Endothelial cell of umbilical vein (primary cell): ENCODE measurements around the gene SLCO2A1. TPM values are rescaled to one million over a fixed set of nuclear protein-coding genes. Genes with fewer than 3 reads are reported as not detected.

ENCODE experiments used
- BruUV-seq: library from RNA; stranded (reverse); fragments of 400-500 nt; replicated peaks from 2 replicates; lab custom pipeline; 2021; lab: Mats Ljungman, UMichigan
- CTCF ChIA-PET: fragments of 300-600, 350-600 bp; sonication (Branson Sonifier 250); formaldehyde crosslinking; loops from one replicate; lab custom pipeline; 2021; ENCODE audit warnings: antibody characterized with exemption, inconsistent platforms; lab: Charles Lee
- POLR2A ChIA-PET: fragments of 300-600, 350-600 bp; sonication (Branson Sonifier 250); formaldehyde crosslinking; loops from one replicate; lab custom pipeline; 2021; ENCODE audit warnings: antibody characterized with exemption, inconsistent platforms; lab: Charles Lee
- DNase-seq: peaks from one replicate; pipeline ENCODE4 v3.0.0-alpha.2; 2011; ENCODE audit warnings: low read depth, low spot score
- FAIRE-seq: peaks from 2 replicates; lab custom pipeline; 2011; peaks lifted over from hg19 to GRCh38; lab: Jason Lieb, UNC
- H2AFZ ChIP-seq: 2 replicates; pipeline ENCODE4 v1.6.0; 2012; ENCODE audit warnings: low read depth, low read length, control low read depth, inconsistent platforms
- H3K27ac ChIP-seq: 2 replicates; pipeline ENCODE4 v1.5.1; 2011; ENCODE audit warnings: low read depth, mild to moderate bottlenecking, control low read depth, low read length, moderate library complexity; ENCODE audit not compliant: insufficient read depth
- H3K27me3 ChIP-seq, 2 experiments: 2 replicates each; pipeline versions ENCODE4 v1.6.0 to v1.6.1; 2011; ENCODE audit warnings: low read length in 2 of 2, mixed read lengths in 1 of 2; ENCODE audit not compliant: control insufficient read depth in 2 of 2, insufficient read depth in 2 of 2
- H3K36me3 ChIP-seq, 2 experiments: 2 replicates in 1 of 2; 3 replicates in 1 of 2; pipeline ENCODE4 v1.5.1; 2011; ENCODE audit warnings: low read length in 2 of 2, mild to moderate bottlenecking in 1 of 2, moderate library complexity in 1 of 2; ENCODE audit not compliant: control insufficient read depth in 2 of 2, insufficient read depth in 2 of 2; ENCODE audit errors: extremely low read depth in 1 of 2
- H3K4me1 ChIP-seq: 3 replicates; pipeline ENCODE4 v1.5.1; 2011; ENCODE audit warnings: mild to moderate bottlenecking, low read length; ENCODE audit not compliant: control insufficient read depth, insufficient read depth; ENCODE audit errors: extremely low read depth
- H3K4me2 ChIP-seq: 2 replicates; pipeline ENCODE4 v1.6.1; 2011; ENCODE audit warnings: low read length, control low read depth, mixed read lengths; ENCODE audit not compliant: insufficient read depth
- H3K4me3 ChIP-seq, 3 experiments: fragments of 200-600 bp in 1 of 3; sonication (generic), shearing (Covaris generic) in 1 of 3; replicated peaks in 1 of 3; 2 replicates each; pipeline ENCODE4 v1.5.1; 2011 to 2016; ENCODE audit warnings: control low read depth in 3 of 3, low read length in 3 of 3, mild to moderate bottlenecking in 2 of 3, inconsistent platforms in 1 of 3, low read depth in 1 of 3, moderate library complexity in 1 of 3; ENCODE audit not compliant: insufficient read depth in 1 of 3
- H3K79me2 ChIP-seq: 2 replicates; pipeline ENCODE4 v1.6.0; 2012; ENCODE audit warnings: low read length, inconsistent platforms; ENCODE audit not compliant: control insufficient read depth, insufficient read depth
- H3K9ac ChIP-seq: replicated peaks from 2 replicates; pipeline ENCODE3; 2011; ENCODE audit warnings: low read length, control low read depth; ENCODE audit not compliant: insufficient read depth; ENCODE audit errors: extremely low read depth
- H3K9me1 ChIP-seq: replicated peaks from 3 replicates; pipeline ENCODE4 v1.6.0; 2011; ENCODE audit warnings: mild to moderate bottlenecking, low read length; ENCODE audit not compliant: control insufficient read depth, insufficient read depth; ENCODE audit errors: extremely low read depth
- H3K9me3 ChIP-seq: replicated peaks from 2 replicates; pipeline ENCODE4 v1.5.1; 2012; ENCODE audit warnings: low read length, inconsistent platforms; ENCODE audit not compliant: control insufficient read depth, insufficient read depth
- H4K20me1 ChIP-seq: replicated peaks from 2 replicates; pipeline ENCODE3; 2011; ENCODE audit warnings: mild to moderate bottlenecking, low read length; ENCODE audit not compliant: control insufficient read depth, insufficient read depth; ENCODE audit errors: extremely low read depth
- CTCF ChIP-seq, 2 donors: IDR thresholded peaks; 1 replicate in 1 of 2; 2 replicates in 1 of 2; pipeline ENCODE4 v1.5.1; 2011; ENCODE audit warnings: low read length in 2 of 2, mild to moderate bottlenecking in 2 of 2, moderate library complexity in 2 of 2, control low read depth in 1 of 2, inconsistent platforms in 1 of 2, low read depth in 1 of 2; ENCODE audit not compliant: insufficient read depth in 1 of 2; ENCODE audit errors: extremely low read depth in 1 of 2
- EZH2 ChIP-seq: IDR thresholded peaks from 2 replicates; pipeline ENCODE4 v1.6.1; 2012; ENCODE audit warnings: borderline replicate concordance, low read depth, mild to moderate bottlenecking, moderate library complexity, low read length, inconsistent platforms; ENCODE audit not compliant: severe bottlenecking
- FOS ChIP-seq: IDR thresholded peaks from 2 replicates; pipeline ENCODE4 v1.6.1; 2011; ENCODE audit warnings: mild to moderate bottlenecking, low read length, moderate library complexity, borderline replicate concordance; ENCODE audit not compliant: insufficient read depth
- GATA2 ChIP-seq: IDR thresholded peaks from 2 replicates; pipeline ENCODE4 v1.7.0; 2011; ENCODE audit warnings: low read depth, mild to moderate bottlenecking, moderate library complexity, mixed read lengths, low read length; ENCODE audit not compliant: insufficient read length, insufficient read depth
- JUN ChIP-seq: IDR thresholded peaks from 2 replicates; pipeline ENCODE4 v1.6.1; 2011; ENCODE audit warnings: borderline replicate concordance, low read depth; ENCODE audit not compliant: insufficient read length, insufficient read depth
- MAX ChIP-seq: IDR thresholded peaks from 2 replicates; pipeline ENCODE4 v1.6.1; 2011; ENCODE audit not compliant: insufficient read depth, insufficient read length
- MYC ChIP-seq: IDR thresholded peaks from one replicate; pipeline ENCODE4 v1.6.1; 2011; ENCODE audit warnings: mild to moderate bottlenecking, low read depth, low read length
- POLR2A ChIP-seq: IDR thresholded peaks from 2 replicates; pipeline ENCODE4 v1.6.1; 2012; ENCODE audit warnings: low read depth, mild to moderate bottlenecking, control low read depth, low read length
- POLR2AphosphoS5 ChIP-seq: IDR thresholded peaks from 2 replicates; pipeline ENCODE4 v1.6.1; 2012; ENCODE audit warnings: low read depth, mild to moderate bottlenecking, control low read depth, low read length, moderate library complexity; ENCODE audit not compliant: insufficient read depth
- dilution Hi-C: fragments of 300-500 bp; cut with MboI; formaldehyde crosslinking; loops from one replicate; pipeline ENCODE4 v1.15.0; 2019; ENCODE audit warnings: low sequenced_read_pairs; ENCODE audit not compliant: extremely low pct_ligation_motif_present
- intact Hi-C: fragments of 100-400 bp; cut with micrococcal nuclease; formaldehyde crosslinking; loops from one replicate; pipeline ENCODE4 v1.10.0; 2022
- polyA plus RNA-seq, 4 experiments: library from polyadenylated mRNA; depleted of rRNA in 3 of 4; stranded (reverse) in 3 of 4; unstranded in 1 of 4; fragments of >200 nt; gene quantifications; 2 replicates each; pipeline versions ENCODE4 v1.2.1 to v1.2.3, GENCODE V29; 2011 to 2012; ENCODE audit warnings: missing spikeins in 1 of 4
- total RNA-seq: library from RNA; stranded (reverse); gene quantifications from 2 replicates; pipeline ENCODE4 v1.2.3, GENCODE V29; 2021

SLCO2A1 gene
- total and polyA plus RNA-seq, 2 donors (not counting 3 experiments of a cell fraction or from before 2014, with no cell fraction given): 1.4 to 11.9 TPM

DNA sequence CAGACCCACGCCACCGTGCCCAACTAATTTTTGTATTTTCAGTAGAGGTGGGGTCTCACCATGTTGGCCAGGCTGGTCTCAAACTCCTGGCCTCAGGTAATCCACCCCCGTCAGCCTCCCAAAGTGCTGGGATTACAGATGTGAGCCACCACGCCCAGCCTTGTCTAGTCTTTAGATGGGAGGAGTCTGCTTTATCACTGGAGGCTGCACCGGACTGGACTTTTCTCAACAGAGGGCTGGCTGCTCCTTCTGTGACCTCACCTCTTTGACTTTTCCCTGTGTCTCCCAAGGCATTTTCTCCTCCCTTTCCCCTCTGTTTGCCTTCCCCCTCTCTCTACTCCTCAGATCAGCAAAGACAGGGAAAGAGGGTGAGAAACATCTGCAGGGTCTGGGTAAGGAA lies 28.5 kb downstream of the SLCO2A1 start:
- Histone ChIP-seq H3K9ac (no peak overlapping the region), H3K36me3 (no peaks in the 10 kb centered on the region), H4K20me1 (no peaks in the 10 kb centered on the region), H3K4me2 (no peak overlapping the region), H3K9me1 (no peaks in the 10 kb centered on the region), H3K27ac (no peak overlapping the region), H3K9me3 (no peaks in the 10 kb centered on the region), H3K4me1 (peaks cover 2% of the 10 kb centered on the region), H3K79me2 (no peaks in the 10 kb centered on the region), H3K27me3 (no peaks in the 10 kb centered on the region), H2AFZ (no peak overlapping the region), H3K4me3 (no peak overlapping the region)
- TF ChIP-seq POLR2AphosphoS5: no peak
- TF ChIP-seq GATA2: no peak
- no peak for TF ChIP-seq POLR2A
- TF ChIP-seq FOS: no peak
- TF ChIP-seq JUN: no peak
- TF ChIP-seq MYC: no peak
- no peak for TF ChIP-seq EZH2
- TF ChIP-seq CTCF (IDR thresholded peaks at IDR 0.05; ENCODE audit: extremely low read depth in 1 of 2, insufficient read depth in 1 of 2, low read depth in 1 of 2, low read length in 2 of 2): no peak
- TF ChIP-seq MAX: no peak
- FAIRE-seq (no peak), DNase-seq (no peak)
- ChIA-PET POLR2A (no interaction called here), CTCF (no interaction called here)
- intact Hi-C loops: no loop called here
- dilution Hi-C loops: no loop called here
- no TSS peak for BruUV-seq
